Gastrocnemius medialis (tissue), 4 donors: ENCODE data around the gene NCK2.

Experiments used
- CTCF ChIP-seq, 5 experiments: fragments of 450-650 bp in 3 of 5; fragments of 200-600 bp in 2 of 5; sonication (generic) in 2 of 5; IDR thresholded peaks in 4 of 5; conservative IDR thresholded peaks in 1 of 5; 1 replicate in 4 of 5; 2 replicates in 1 of 5; pipeline ENCODE4 v1.5.1; 2016 to 2019; ENCODE audit warnings: antibody characterized with exemption in 5 of 5, mild to moderate bottlenecking in 3 of 5, moderate library complexity in 3 of 5
- POLR2A ChIP-seq, 2 donors: fragments of 450-650 bp; IDR thresholded peaks; one replicate each; pipeline ENCODE4 v1.6.1; 2017; ENCODE audit warnings: antibody characterized with exemption in 2 of 2, mild to moderate bottlenecking in 2 of 2, moderate library complexity in 2 of 2

GRCh38 chr2:105912081-105912480, 167.4 kb downstream of the NCK2 start:
- TF ChIP-seq CTCF (IDR thresholded peaks at IDR 0.05 in 4 of 5, conservative IDR thresholded peaks at IDR 0.05 in 1 of 5) (no peak), POLR2A (IDR thresholded peaks at IDR 0.05) (no peak)
